GM18909 (cell line): Measurements from ENCODE around the gene HLA-DRB1.
"Not testable (repeated sequence)": the region's sequence is repeated elsewhere in the genome, so short reads cannot be mapped to it uniquely, and the experiment has no call there.

Source experiments
- ATAC-seq: cut with Tn5 transposase; IDR thresholded peaks from one replicate; pipeline ENCODE4 v1.9.1; 2021; ENCODE audit warnings: mild to moderate bottlenecking; ENCODE audit not compliant: unreplicated experiment, poor library complexity

HLA-DRB1 gene

GRCh38 chr6:32589596-32590449 lies at the start of gene HLA-DRB1:
TSS of gene HLA-DRB1 (minus strand) at chr6:32589848. CDS start at chr6:32589742, 106 bp downstream.
- peak; percentile 89 for ATAC-seq

DNA sequence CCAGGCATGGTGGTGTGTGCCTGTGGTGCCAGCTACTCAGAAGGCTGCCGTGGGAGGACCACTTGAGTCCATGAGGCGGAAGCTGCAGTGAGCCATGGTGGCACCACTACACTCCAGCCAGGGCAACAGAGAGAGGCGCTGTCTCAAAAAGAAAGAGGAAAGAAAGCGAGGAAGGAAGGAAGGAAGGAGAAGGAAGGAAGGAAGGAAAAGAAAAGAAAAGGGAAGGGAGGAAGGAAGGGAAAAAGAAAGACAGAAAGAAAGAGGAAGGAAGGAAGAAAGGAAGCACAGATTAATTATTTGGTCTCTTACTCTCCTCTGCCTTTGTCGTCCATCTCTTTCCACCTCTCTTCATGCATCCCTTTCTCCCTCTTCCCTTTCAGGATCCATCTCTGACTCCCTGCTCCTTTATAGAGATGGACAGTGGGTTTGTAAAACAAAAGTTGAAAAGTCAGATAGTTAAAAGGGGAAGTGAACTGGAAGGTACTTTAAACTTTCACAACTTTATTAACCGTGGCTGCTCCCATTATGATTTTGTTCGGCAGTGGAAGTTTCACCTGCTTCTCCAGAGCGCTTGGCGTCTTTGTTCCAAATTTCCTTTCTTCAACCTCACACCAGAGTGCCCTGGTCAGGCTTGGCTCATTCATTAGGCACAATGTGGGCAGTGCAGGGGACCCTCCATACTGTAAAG lies 49.0 kb upstream of the HLA-DRB1 start:
- ATAC-seq, result no peak

- no peak for ATAC-seq
These were observed 48.2 kb upstream of the HLA-DRB1 start for GRCh38 chr6:32637883-32638282.

DNA sequence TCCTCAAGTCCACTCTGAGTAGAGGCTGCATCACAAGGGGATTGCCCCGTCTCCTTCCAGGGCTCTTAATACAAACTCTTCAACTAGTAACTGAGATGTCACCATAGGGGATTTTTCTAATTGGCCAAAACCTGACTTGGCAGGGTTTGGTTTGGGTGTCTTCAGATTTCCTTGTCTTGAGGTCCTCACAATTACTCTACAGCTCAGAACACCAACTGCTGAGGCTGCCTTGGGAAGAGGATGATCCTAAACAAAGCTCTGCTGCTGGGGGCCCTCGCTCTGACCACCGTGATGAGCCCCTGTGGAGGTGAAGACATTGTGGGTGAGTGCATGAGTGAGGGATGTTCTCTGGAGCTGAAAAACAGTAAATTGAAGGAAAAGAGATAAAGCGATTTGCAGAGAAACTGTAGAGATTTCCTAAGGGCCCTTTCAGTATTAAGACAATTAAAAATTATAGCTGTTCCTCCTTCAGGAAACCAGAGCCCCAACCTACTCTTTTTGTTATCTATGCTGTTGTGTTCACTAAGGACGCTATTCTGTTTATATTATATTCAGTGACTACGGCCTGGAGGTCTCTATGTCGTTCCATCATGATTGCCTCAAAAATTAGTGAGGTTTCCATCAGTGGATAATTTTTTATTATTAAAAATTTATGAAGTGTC lies 47.7 kb upstream of the HLA-DRB1 start, which contains the start of gene HLA-DQA1:
Gene HLA-DQA1 (plus strand): TSS at position 188 of the 662 bp plus-strand sequence. CDS start 53 bp downstream, at position 241.
- ATAC-seq, result peak; percentile 77

DNA sequence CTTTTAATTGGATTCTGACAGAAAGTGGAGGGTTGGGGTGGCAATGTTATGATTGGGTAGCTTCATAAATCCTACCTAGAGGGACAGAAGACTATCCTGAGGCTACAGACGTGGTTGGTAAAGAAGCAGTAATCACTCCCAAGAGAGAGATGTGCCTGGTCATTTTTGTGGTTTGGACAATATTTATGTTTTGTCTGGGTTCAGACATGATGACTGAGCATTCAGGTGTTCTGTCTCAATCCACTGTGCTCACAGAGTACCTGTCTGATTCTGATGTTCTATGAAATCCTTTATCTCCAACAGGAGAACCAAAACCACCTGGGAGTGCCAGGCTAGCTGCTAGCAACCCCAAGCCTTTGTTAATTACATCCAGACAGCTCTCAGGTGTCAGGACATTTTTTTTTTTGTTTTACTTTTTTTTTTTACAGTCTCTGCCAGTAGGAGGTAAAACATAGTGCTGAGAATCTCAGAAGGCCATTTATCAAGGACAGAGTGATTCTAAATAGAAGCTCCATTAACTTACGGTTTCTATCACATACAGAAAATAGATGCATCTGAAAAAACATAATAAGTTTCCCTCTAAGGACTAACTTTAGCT lies 46.0 kb upstream of the HLA-DRB1 start:
- ATAC-seq, result no peak

DNA sequence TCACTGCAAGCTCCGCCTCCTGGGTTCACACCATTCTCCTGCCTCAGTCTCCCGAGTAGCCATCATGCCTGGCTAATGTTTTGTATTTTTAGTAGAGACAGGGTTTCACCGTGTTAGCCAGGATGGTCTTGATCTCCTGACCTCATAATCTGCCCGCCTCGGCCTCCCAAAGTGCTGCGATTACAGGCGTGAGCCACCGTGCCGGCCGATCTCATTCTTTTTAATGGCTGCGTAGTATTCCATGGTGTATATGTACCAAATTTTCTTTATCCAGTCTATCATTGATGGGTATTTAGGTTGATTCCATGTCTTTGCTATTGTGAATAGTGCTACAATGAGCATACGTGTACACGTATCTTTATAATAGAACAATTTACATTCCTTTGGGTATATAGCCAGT lies 40.1 kb upstream of the HLA-DRB1 start:
- ATAC-seq, result not testable (repeated sequence)

DNA sequence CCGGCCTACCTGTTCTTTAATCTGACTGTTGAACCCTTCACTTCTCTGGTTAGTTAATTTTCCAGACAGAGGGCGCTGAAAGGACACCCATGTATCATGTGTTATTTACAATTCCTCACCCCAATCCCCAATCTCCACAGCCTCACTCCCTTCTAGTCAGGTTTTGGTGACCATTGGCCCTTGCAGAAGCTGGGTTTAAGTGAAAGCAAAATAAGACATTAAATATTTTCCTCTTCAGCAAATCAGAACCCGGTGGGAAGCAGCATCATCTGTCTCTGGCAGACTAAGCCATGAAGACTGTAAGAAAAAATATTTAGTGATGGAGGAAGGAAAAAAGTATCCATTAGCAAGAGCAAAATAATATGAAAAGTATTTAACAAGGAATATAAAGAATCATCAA lies 38.2 kb upstream of the HLA-DRB1 start:
- ATAC-seq, result no peak

- no peak for ATAC-seq
These were observed 37.6 kb upstream of the HLA-DRB1 start for GRCh38 chr6:32627249-32627648.

DNA sequence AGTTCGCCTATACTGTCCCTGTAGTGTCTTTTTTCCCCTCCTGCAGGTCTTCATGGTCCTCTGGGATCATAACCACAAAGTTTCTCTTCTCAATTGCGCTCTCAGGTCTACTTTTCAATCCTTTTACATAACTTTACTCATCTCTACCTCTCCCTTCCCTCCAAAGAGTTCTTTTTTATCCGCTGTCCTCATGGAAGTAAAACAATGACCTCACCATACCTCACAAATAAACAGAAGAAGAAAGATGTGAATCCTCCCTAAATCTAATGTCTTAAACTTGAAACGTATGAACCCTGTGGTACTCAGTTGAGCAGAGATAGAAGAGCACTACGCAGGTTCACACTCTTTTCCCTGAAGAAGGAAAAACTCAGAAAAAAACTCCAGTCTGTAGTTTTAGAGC lies 35.5 kb upstream of the HLA-DRB1 start:
- ATAC-seq, result no peak

DNA sequence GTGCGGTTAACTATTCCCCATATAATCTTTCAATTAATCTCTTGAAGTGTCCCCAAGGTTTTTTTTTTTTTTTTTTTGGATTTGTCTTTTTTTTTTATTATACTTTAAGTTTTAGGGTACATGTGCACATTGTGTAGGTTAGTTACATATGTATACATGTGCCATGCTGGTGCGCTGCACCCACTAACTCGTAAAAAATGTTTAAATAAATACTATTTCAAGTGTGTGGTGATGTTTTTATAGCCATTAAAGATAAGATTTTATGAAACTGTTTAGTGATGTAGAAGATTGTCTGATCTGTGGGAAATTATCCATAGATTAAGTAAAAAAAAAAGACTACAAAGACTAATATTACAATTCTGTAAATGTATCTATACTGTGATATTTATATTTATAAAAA lies 34.9 kb upstream of the HLA-DRB1 start:
- no peak for ATAC-seq

- no peak for ATAC-seq
These were observed 34.0 kb upstream of the HLA-DRB1 start for GRCh38 chr6:32623693-32624092.

GRCh38 chr6:32622545-32623401 lies 33.1 kb upstream of the HLA-DRB1 start:
- peak; percentile 77 for ATAC-seq

- ATAC-seq, result no peak
These were observed 31.7 kb upstream of the HLA-DRB1 start for GRCh38 chr6:32621372-32621771.

GRCh38 chr6:32617751-32618150 lies 28.1 kb upstream of the HLA-DRB1 start:
- ATAC-seq, result no peak

- ATAC-seq, result no peak
These were observed 26.4 kb upstream of the HLA-DRB1 start for GRCh38 chr6:32615885-32616532.

DNA sequence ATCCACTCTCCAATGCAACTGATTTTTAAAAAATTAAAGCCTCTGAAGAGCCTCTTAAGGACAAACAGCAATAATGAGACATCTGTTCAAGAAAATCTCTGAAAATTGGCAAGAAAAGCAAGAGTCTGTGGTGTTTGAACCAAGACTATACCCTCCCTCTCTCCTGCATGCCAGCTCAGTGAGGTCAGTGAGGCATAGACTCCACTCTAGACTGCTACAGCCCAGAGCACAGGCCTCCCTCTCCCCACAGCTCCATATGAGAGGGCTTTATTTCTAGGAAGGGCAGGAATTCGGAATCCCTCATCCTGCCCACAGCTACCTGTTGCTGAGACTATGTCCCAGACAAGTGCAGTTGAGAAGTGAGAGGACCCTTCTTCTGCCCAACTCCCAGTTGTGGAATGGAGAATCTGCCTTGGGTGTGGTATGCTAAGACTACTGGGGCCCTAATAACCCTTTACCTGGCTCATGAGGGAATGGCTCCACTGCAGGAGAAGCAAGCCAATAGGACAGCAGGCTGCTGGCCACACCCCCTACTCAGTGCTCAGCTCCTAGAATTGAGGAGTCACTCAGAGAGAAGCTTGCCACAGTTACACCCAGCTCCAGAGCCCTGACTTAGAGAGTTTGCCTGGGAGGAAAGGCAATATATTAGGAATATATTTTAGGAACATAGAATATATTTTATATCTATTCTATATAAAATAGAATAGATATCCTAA lies 24.9 kb upstream of the HLA-DRB1 start:
- no peak for ATAC-seq

GRCh38 chr6:32613475-32613874 lies 23.8 kb upstream of the HLA-DRB1 start:
- ATAC-seq, result no peak

DNA sequence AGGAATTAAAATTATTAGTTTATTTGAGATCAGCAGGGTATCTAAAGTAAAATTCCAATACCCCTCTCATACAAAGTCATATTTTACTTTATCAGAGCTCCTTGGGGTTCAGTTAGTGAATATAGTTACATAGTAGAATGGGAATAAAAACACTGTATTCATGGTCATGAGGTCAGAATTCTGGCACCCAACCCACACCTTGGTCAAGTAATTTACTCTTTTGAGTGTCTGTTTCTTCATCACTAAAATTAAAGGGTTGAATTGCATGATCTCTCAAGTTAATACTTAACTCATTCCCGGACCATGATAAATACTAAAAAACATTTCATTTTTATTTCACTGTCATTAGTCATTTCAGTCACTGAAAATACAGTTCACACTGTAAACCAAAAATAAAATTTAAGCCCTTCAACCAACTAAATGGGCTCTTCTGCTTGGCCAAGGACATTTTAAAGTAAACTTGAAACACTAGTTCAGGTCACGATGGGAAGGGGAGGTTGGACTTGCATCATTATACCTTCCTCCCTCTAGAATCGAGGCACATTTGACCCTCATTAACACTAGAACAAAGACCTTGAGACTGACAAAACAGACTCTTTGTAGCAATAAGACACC lies 21.1 kb upstream of the HLA-DRB1 start:
- no peak for ATAC-seq
